HG03108 (cell line): ENCODE data around the gene THADA.
"Not testable (repeated sequence)": the region's sequence is repeated elsewhere in the genome, so short reads cannot be mapped to it uniquely, and the experiment has no call there.

Experiments used
- ATAC-seq: cut with Tn5 transposase; IDR thresholded peaks from one replicate; pipeline ENCODE4 v1.9.1; 2021; ENCODE audit warnings: moderate library complexity; ENCODE audit not compliant: unreplicated experiment

Gene THADA

GRCh38 chr2:43419876-43420275 is 176.0 kb downstream of the THADA start:
- no peak for ATAC-seq

DNA sequence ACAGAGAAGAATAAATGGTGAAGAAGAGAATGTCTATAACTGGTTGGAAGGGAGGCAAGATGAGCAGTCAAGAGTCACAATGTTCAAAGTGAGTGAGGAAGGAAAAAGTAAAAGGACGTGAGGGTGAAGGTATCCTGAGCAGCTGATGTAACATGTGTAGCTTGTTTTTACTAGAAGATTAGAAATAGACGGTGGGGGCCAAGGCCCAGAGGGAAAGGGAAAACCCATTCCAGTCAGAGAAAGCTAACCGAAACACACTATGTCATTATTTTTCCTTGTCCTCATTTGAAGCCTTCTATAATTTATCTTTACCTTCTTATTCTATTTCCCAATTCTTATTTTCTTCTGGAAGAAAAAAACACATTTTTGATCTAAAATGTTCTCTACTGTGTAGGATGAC is 176.6 kb downstream of the THADA start:
- ATAC-seq = no peak

GRCh38 chr2:43418680-43419079 is 177.2 kb downstream of the THADA start:
- no peak for ATAC-seq

- ATAC-seq = no peak
Measured at GRCh38 chr2:43417300-43417699, 178.5 kb downstream of the THADA start.

GRCh38 chr2:43415592-43415991 is 180.2 kb downstream of the THADA start:
- no peak for ATAC-seq

- no peak for ATAC-seq
Measured at GRCh38 chr2:43414586-43415135, 181.2 kb downstream of the THADA start.

GRCh38 chr2:43414033-43414432 is 181.8 kb downstream of the THADA start:
- ATAC-seq = no peak

DNA sequence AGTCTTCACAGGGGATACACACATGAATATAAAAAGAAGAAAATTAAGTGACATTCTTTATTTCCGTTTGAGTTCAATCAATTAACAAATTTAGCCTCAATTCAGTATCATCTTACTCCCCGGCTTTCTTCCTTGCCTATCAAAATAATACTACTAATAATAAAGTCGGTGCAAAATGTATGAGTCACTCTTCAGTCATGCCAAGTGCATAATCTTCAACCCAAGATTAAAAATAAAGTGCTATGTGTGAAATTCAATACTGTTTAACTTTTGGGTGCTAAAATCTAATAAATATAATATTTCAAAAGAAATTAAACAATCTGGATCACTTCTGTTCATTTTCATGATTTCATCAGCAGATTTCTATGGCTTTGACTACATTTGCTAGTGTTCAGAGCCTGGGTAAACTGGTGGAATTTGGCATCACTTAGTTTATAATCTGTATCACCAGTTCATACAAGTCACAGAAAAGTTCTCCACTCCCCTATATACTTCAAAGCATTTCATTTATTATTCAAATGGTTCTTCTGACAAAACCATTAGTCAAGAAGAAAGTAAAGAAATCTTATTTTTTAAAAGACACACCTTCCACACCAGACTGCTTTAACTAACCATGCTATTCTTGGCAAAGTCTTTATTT is 183.6 kb downstream of the THADA start:
- ATAC-seq = no peak

DNA sequence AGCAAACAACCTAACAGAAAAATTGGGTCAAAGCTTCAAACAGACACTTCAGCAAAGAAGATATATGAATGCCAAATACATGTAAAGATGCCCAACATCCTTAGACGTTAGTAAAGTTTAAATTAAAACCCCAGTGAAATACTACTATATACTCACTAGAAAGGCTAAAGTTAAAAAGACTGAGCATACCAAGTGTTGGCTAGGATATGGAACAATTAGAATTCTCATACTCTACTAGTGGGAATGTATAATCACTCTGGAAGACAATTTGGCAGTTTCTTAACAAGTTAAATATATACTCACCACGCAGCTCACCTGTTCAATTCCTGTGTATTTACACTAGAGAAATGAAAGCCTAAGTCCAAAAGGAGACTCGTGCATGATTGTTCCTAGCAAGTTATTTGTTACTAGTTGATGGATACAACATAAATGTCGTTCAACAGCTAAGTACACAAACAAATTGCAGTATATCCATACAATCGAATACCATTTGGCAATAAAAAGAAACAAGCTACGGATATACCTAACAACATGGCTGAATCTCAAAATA is 185.7 kb downstream of the THADA start:
- no peak for ATAC-seq

DNA sequence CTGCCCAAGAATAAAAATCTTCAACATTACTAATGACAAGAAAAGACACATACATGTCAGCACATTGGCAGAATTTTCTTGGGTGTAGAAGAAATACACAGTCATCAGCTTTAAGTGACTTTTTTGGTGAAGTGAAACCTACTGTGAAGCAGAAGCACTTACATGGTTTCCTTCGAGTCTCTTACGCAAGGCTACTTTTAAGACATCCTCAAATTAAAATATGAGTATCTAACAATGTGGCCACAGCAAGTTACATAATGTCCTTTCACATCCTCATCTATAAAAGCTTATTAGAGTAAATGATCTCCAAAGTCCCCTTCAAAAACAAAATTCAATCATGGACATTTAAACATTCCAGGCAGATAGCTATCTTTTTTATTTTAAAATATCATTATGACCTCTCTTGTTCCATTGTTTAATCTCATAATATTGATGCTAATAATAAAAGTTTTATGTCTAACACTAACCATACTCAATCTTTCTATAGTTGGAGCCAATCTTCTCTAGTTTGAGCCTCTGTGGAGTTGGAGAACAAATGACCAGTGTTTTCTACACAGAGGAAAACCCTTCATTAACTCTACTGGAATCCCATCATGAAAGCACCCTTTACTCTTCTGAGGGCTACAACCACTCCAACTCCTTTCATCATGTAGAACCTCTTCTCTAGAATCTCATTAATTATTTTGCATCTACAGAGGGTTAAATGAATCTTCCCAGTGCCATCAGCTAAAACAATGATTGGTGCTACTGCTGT is 187.3 kb downstream of the THADA start:
- ATAC-seq = peak; percentile 54

GRCh38 chr2:43407935-43408334 is 187.9 kb downstream of the THADA start:
- ATAC-seq = peak; percentile 28

DNA sequence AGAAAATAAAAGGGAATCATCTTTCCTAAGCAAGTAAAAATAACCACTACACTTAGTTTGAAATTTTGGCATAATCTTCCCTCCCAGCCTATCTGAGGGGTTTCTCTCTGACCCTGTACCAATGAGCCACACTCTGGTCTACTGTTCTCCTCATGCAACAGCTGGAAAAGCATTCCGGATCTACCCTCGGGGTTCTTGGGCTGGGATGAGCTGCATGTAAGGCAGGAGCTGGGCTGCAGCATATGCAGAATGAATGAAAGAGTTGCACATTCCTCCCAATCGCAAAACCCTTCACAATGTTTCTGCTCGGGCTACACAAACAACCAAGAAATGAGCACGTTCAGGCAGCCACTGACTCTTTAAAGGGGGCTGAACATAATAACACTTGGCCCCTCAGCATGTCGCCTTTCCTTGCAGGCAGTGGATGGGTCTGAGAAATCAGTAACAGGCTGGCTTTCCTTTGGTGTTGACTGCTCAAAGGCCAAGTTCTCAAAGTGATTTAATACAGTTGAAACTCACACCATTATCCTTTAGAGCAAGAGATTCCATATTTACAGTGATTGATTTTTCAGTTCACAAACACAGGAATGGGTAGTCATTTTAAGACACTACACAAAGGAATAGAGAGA is 189.1 kb downstream of the THADA start:
- no peak for ATAC-seq

DNA sequence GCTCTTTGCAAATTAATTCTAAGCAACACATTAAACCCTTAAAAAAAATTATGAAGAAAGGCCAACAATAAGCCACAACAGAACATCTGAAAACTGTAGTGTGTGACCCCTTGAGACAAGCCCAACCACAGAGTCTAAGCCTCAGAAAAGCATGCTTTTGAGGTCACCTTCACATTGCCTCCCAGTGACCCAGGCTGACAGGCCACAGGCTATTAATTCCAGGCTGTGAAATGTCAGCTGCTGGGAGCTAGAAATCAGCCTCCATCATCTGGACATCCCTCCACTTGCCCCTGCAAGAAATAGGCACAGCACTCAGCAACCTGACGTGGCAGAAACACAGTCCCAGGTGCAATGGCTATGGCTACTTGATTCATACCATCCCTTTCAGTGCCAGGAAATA is 190.0 kb downstream of the THADA start:
- no peak for ATAC-seq

GRCh38 chr2:43402452-43402937 is 193.3 kb downstream of the THADA start:
- ATAC-seq = peak; percentile 43

- ATAC-seq = peak; percentile 85
Measured at GRCh38 chr2:43402002-43402401, 193.8 kb downstream of the THADA start.

GRCh38 chr2:43400508-43400907 is 195.3 kb downstream of the THADA start:
- no peak for ATAC-seq

GRCh38 chr2:43399515-43400264 is 196.1 kb downstream of the THADA start:
- no peak for ATAC-seq

DNA sequence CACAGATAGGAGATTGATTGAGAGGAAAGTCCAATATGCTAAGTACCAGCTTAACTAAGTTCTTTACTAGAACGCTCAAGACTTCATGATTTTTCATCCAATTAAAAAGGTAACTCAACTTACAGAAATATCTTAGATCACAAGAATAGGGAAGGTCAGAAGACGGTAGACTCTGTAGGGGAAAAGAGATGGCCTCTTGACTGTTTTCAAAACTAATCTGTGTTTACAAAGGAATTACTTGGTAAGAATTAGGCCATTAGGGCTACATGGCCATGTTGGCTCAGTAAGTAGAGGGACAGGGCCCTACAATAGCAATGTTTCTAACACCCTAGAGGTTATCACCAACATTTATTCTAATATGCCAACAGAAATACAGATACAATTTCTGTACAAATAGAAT is 196.7 kb downstream of the THADA start:
- ATAC-seq = no peak

DNA sequence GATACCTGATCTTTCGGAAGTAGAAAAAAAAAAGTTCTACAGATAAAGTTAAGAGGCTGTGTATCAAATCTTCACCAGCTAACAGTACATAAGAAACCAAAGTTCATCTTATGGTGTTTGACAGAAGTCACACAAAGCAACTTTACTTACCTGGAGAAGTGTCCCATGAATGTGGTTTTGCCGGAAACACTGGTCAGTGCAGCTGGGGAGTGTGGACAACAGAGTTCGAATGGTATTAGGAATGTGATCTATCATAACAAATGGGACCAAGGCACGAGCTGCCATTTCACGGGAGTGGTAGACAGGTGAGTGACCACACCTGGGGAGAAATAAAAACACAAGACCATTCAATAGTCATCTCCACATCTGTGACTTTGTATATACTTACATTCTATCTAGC is 198.0 kb downstream of the THADA start:
- no peak for ATAC-seq

DNA sequence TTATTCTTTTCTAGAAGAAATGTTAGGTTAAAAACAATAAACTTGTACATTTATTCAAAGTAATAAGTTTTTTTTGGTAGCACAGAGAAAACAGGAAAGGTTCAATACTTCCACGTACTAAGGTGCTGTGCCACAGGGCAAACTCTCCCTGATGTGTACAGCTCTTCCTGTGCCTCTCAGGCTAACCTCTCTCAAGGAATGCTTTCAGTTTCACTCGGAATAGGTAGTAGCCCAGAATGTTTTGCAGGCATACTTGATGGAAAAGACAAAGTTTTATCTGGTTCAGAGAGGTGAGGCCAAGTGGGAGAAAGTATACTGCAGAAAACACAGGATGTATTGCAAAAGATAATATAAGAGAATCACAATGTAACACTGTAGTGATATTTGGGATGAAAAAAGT is 198.4 kb downstream of the THADA start:
- ATAC-seq = no peak

DNA sequence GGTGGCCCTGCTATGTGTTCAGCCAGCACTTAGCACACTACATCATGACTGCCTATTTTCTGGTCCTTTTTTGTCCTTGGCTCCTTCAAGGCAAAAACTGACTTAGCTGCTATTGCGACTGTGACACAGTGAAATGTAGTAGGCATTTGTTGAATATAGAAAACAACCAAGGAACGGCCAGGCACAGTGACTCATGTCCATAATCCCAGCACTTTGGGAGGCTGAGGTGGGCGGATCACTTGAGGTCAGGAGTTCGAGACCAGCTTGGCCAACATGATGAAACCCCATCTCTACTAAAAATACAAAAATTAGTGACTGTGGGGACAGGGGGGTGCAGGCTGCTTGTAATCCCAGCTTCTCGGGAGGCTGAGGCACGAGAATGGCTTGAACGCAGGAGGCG is 199.5 kb downstream of the THADA start:
- not testable (repeated sequence) for ATAC-seq
